HepG2 (cell line): ENCODE measurements around the gene GDF7. TPM values are rescaled to one million over a fixed set of nuclear protein-coding genes. Genes with fewer than 3 reads are reported as not detected.
A peak's percentile ranks its signal among the peaks of the same experiment; 100 is the strongest.

Experiments
- BORCS8-MEF2B ChIP-seq: sonication (generic); formaldehyde crosslinking; IDR thresholded peaks from 2 replicates; pipeline ENCODE4 v1.8.0; 2022; ENCODE audit warnings: mild to moderate bottlenecking, missing genetic modification reagents
- CBX5 ChIP-seq: sonication (generic); formaldehyde crosslinking; IDR thresholded peaks from 2 replicates; pipeline ENCODE4 v1.4.0; 2020; ENCODE audit warnings: missing genetic modification reagents, borderline replicate concordance
- ERF ChIP-seq: IDR thresholded peaks from 2 replicates; pipeline ENCODE4 v1.6.1; 2018; ENCODE audit warnings: missing biosample characterization, missing genetic modification reagents
- FOSL2 ChIP-seq: sonication (generic); formaldehyde crosslinking; IDR thresholded peaks from 2 replicates; pipeline ENCODE4 v1.4.0; 2020; ENCODE audit warnings: missing genetic modification reagents
- FOXA1 ChIP-seq, 2 experiments: fragments of 450-650 bp in 1 of 2; sonication (generic) in 1 of 2; formaldehyde crosslinking in 1 of 2; IDR thresholded peaks; 2 replicates each; pipeline versions ENCODE4 v1.4.0 to v1.6.1; 2016 to 2020; ENCODE audit warnings: missing genetic modification reagents in 1 of 2
- MTERF4 ChIP-seq: sonication (generic); formaldehyde crosslinking; IDR thresholded peaks from 2 replicates; pipeline ENCODE4 v1.8.0; 2023; ENCODE audit warnings: mild to moderate bottlenecking, missing genetic modification reagents
- MYPOP ChIP-seq: sonication (generic); formaldehyde crosslinking; IDR thresholded peaks from 2 replicates; pipeline ENCODE4 v1.8.1; 2023; ENCODE audit warnings: mild to moderate bottlenecking, moderate library complexity, missing genetic modification reagents
- NFKBIZ ChIP-seq: IDR thresholded peaks from 2 replicates; pipeline ENCODE4 v1.6.1; 2018; ENCODE audit warnings: missing genetic modification reagents, missing compliant biosample characterization
- PITX1 ChIP-seq: sonication (generic); formaldehyde crosslinking; IDR thresholded peaks from 2 replicates; pipeline ENCODE4 v1.5.1; 2020; ENCODE audit warnings: mild to moderate bottlenecking, missing genetic modification reagents
- POLR2AphosphoS2 ChIP-seq: IDR thresholded peaks from 2 replicates; pipeline ENCODE4 v1.6.1; 2011; ENCODE audit warnings: low read depth, low read length, improper control_type of control experiment
- RAD51 ChIP-seq: fragments of 450-650 bp; IDR thresholded peaks from 2 replicates; pipeline ENCODE4 v1.6.1; 2016; ENCODE audit warnings: borderline replicate concordance
- TEAD2 ChIP-seq: sonication (generic); formaldehyde crosslinking; IDR thresholded peaks from 2 replicates; pipeline ENCODE4 v1.9.0; 2021; ENCODE audit warnings: missing genetic modification reagents
- U2AF2 ChIP-seq: fragments of 200-400 bp; formaldehyde crosslinking; IDR thresholded peaks from 2 replicates; pipeline ENCODE4 v1.6.1; 2017; ENCODE audit warnings: low read depth, mild to moderate bottlenecking, low read length
- ZZZ3 ChIP-seq: sonication (generic); formaldehyde crosslinking; IDR thresholded peaks from 2 replicates; pipeline ENCODE4 v1.4.0; 2020; ENCODE audit warnings: missing genetic modification reagents, mild to moderate bottlenecking, borderline replicate concordance
- polyA plus RNA-seq, 8 experiments: library from polyadenylated mRNA; depleted of rRNA in 3 of 8; stranded (reverse) in 7 of 8; unstranded in 1 of 8; fragments of >200 nt; fragmentation: Illumina TruSeq in 4 of 8; extraction: Trizol in 4 of 8; gene quantifications; 2 replicates each; pipeline versions ENCODE4 v1.2.1 to v1.2.3, GENCODE V29; 2011 to 2016; ENCODE audit warnings: low read depth in 4 of 8, missing spikeins in 1 of 8, mixed read lengths in 1 of 8; ENCODE audit not compliant: insufficient read depth in 1 of 8
- total RNA-seq, 5 experiments: library from RNA; depleted of rRNA; stranded (reverse); fragments of >200 nt; fragmentation: Illumina TruSeq; extraction: Trizol; gene quantifications; 2 replicates each; pipeline ENCODE4 v1.2.3, GENCODE V29; 2016; ENCODE audit warnings: low read depth in 1 of 5
- TF ChIP-seq, protein P1 (sequence below): sonication (generic); formaldehyde crosslinking; IDR thresholded peaks from 2 replicates; pipeline ENCODE4 v1.5.0; 2020; ENCODE audit warnings: missing genetic modification reagents
- TF ChIP-seq, protein P2 (sequence below): IDR thresholded peaks from 2 replicates; pipeline ENCODE4 v1.6.1; 2018; ENCODE audit warnings: missing genetic modification reagents, mild to moderate bottlenecking, missing compliant biosample characterization
- TF ChIP-seq, protein P3 (sequence below): sonication (generic); formaldehyde crosslinking; IDR thresholded peaks from 2 replicates; pipeline ENCODE4 v1.5.0; 2020; ENCODE audit warnings: missing genetic modification reagents
- TF ChIP-seq, protein P4 (sequence below): sonication (generic); formaldehyde crosslinking; IDR thresholded peaks from 2 replicates; pipeline ENCODE4 v1.4.0; 2020; ENCODE audit warnings: missing genetic modification reagents

Gene GDF7
- total and polyA plus RNA-seq, 2 of the 13 experiments (the other 11 are each of a cell fraction or from before 2014, with no cell fraction given) = 1.6 to 15.0 TPM

- TF ChIP-seq MYPOP (CRISPR knock-in tag) (peak; percentile 37; the same call in 1 of the 2 replicates), NFKBIZ (CRISPR knock-in tag) (peak; percentile 85; the same call in 1 of the 2 replicates), CBX5 (CRISPR knock-in tag) (peak; percentile 71; the same call in 1 of the 2 replicates), TEAD2 (CRISPR knock-in tag) (no peak), BORCS8-MEF2B (CRISPR knock-in tag) (peak; percentile 57; the same call in 1 of the 2 replicates), U2AF2 (no peak), FOSL2 (CRISPR knock-in tag) (peak; percentile 74), ERF (peak; percentile 98), ZZZ3 (CRISPR knock-in tag) (peak; percentile 60; the same call in 1 of the 2 replicates), FOXA1 (IDR thresholded peaks at IDR 0.05) (no peak), FOXA1 (CRISPR knock-in tag; IDR thresholded peaks at IDR 0.05) (peak; percentile 86), PITX1 (CRISPR knock-in tag) (peak; percentile 95), MTERF4 (CRISPR knock-in tag) (0 out of 2 replicates have a peak, but pooled peaks have one; percentile 45), POLR2AphosphoS2 (no peak), RAD51 (no peak)
- TF ChIP-seq, protein P1, sequence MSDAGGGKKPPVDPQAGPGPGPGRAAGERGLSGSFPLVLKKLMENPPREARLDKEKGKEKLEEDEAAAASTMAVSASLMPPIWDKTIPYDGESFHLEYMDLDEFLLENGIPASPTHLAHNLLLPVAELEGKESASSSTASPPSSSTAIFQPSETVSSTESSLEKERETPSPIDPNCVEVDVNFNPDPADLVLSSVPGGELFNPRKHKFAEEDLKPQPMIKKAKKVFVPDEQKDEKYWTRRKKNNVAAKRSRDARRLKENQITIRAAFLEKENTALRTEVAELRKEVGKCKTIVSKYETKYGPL (CRISPR knock-in tag) = peak; percentile 62; the same call in 1 of the 2 replicates
- TF ChIP-seq, protein P2, sequence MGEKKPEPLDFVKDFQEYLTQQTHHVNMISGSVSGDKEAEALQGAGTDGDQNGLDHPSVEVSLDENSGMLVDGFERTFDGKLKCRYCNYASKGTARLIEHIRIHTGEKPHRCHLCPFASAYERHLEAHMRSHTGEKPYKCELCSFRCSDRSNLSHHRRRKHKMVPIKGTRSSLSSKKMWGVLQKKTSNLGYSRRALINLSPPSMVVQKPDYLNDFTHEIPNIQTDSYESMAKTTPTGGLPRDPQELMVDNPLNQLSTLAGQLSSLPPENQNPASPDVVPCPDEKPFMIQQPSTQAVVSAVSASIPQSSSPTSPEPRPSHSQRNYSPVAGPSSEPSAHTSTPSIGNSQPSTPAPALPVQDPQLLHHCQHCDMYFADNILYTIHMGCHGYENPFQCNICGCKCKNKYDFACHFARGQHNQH (CRISPR knock-in tag) = peak; percentile 88
- TF ChIP-seq, protein P3, sequence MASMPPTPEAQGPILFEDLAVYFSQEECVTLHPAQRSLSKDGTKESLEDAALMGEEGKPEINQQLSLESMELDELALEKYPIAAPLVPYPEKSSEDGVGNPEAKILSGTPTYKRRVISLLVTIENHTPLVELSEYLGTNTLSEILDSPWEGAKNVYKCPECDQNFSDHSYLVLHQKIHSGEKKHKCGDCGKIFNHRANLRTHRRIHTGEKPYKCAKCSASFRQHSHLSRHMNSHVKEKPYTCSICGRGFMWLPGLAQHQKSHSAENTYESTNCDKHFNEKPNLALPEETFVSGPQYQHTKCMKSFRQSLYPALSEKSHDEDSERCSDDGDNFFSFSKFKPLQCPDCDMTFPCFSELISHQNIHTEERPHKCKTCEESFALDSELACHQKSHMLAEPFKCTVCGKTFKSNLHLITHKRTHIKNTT (CRISPR knock-in tag) = no peak
- TF ChIP-seq, protein P4, sequence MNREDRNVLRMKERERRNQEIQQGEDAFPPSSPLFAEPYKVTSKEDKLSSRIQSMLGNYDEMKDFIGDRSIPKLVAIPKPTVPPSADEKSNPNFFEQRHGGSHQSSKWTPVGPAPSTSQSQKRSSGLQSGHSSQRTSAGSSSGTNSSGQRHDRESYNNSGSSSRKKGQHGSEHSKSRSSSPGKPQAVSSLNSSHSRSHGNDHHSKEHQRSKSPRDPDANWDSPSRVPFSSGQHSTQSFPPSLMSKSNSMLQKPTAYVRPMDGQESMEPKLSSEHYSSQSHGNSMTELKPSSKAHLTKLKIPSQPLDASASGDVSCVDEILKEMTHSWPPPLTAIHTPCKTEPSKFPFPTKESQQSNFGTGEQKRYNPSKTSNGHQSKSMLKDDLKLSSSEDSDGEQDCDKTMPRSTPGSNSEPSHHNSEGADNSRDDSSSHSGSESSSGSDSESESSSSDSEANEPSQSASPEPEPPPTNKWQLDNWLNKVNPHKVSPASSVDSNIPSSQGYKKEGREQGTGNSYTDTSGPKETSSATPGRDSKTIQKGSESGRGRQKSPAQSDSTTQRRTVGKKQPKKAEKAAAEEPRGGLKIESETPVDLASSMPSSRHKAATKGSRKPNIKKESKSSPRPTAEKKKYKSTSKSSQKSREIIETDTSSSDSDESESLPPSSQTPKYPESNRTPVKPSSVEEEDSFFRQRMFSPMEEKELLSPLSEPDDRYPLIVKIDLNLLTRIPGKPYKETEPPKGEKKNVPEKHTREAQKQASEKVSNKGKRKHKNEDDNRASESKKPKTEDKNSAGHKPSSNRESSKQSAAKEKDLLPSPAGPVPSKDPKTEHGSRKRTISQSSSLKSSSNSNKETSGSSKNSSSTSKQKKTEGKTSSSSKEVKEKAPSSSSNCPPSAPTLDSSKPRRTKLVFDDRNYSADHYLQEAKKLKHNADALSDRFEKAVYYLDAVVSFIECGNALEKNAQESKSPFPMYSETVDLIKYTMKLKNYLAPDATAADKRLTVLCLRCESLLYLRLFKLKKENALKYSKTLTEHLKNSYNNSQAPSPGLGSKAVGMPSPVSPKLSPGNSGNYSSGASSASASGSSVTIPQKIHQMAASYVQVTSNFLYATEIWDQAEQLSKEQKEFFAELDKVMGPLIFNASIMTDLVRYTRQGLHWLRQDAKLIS = no peak
Observed at GRCh38 chr2:20728114-20728758, 61.3 kb downstream of the GDF7 start (continued).
